K562 (cell line): Measurements from ENCODE around the gene TUBB4B. TPM values are rescaled to one million over a fixed set of nuclear protein-coding genes. Genes with fewer than 3 reads are reported as not detected.
A peak's percentile ranks its signal among the peaks of the same experiment; 100 is the strongest.

Source experiments
- CREM ChIP-seq: IDR thresholded peaks from 2 replicates; pipeline ENCODE4 v1.6.1; 2014; ENCODE audit warnings: antibody characterized with exemption, low read depth
- E2F5 ChIP-seq: sonication (generic); formaldehyde crosslinking; IDR thresholded peaks from 2 replicates; pipeline ENCODE4 v1.8.0; 2022; ENCODE audit warnings: mild to moderate bottlenecking, missing genetic modification reagents
- ETV1 ChIP-seq: fragments of 450-650 bp; conservative IDR thresholded peaks from 2 replicates; pipeline ENCODE4 v1.6.1; 2016; ENCODE audit warnings: missing genetic modification characterization, control low read depth, low read depth, missing compliant biosample characterization
- ETV5 ChIP-seq: sonication (generic); formaldehyde crosslinking; IDR thresholded peaks from 2 replicates; pipeline ENCODE4 v1.4.0; 2020; ENCODE audit warnings: low read depth, mild to moderate bottlenecking, missing genetic modification reagents
- TEAD4 ChIP-seq, 2 experiments: sonication (generic) in 1 of 2; formaldehyde crosslinking in 1 of 2; IDR thresholded peaks; 2 replicates each; pipeline versions ENCODE4 v1.6.1 to v1.8.0; 2012 to 2022; ENCODE audit warnings: borderline replicate concordance in 1 of 2, inconsistent platforms in 1 of 2, low read length in 1 of 2, mild to moderate bottlenecking in 1 of 2, missing genetic modification reagents in 1 of 2
- TRIM24 ChIP-seq, 2 experiments: fragments of 450-650 bp; IDR thresholded peaks; 2 replicates each; pipeline ENCODE4 v1.6.1; 2016
- YY1 ChIP-seq, 3 experiments: IDR thresholded peaks; 2 replicates each; pipeline ENCODE4 v1.6.1; 2011; ENCODE audit warnings: low read length in 2 of 3, mild to moderate bottlenecking in 2 of 3, moderate library complexity in 2 of 3, borderline replicate concordance in 1 of 3, control low read depth in 1 of 3, low read depth in 1 of 3; ENCODE audit not compliant: insufficient read depth in 3 of 3, insufficient replicate concordance in 2 of 3, control insufficient read depth in 1 of 3, insufficient read length in 1 of 3; ENCODE audit errors: extremely low read depth in 1 of 3
- ZBTB40 ChIP-seq, 2 experiments: fragments of 450-650 bp in 1 of 2; sonication (generic) in 1 of 2; formaldehyde crosslinking in 1 of 2; IDR thresholded peaks; 2 replicates each; pipeline versions ENCODE4 v1.7.1 to v1.9.0; 2016 to 2022; ENCODE audit warnings: inconsistent platforms in 1 of 2, mild to moderate bottlenecking in 1 of 2, missing genetic modification reagents in 1 of 2
- ZNF639 ChIP-seq, 2 experiments: fragments of 200-800 bp in 1 of 2; sonication (Bioruptor generic) in 1 of 2; sonication (generic) in 1 of 2; formaldehyde crosslinking in 1 of 2; IDR thresholded peaks in 1 of 2; conservative IDR thresholded peaks in 1 of 2; 2 replicates each; pipeline versions ENCODE4 v1.5.0 to v1.6.1; 2016 to 2020; ENCODE audit warnings: missing compliant biosample characterization in 1 of 2, missing genetic modification characterization in 1 of 2, missing genetic modification reagents in 1 of 2
- polyA plus RNA-seq, 8 experiments: library from polyadenylated mRNA; depleted of rRNA in 4 of 8; stranded (reverse) in 5 of 8; unstranded in 3 of 8; fragments of >200 nt; fragmentation: Nextera tagmentation in 2 of 8; fragmentation: Illumina TruSeq in 1 of 8; extraction: Ambion mirVana in 2 of 8; extraction: Trizol in 1 of 8; gene quantifications; 2 replicates each; pipeline versions ENCODE4 v1.2.1 to v1.2.3, GENCODE V29; 2011 to 2014; ENCODE audit warnings: inconsistent platforms in 1 of 8, missing spikeins in 1 of 8
- total RNA-seq, 7 experiments: library from RNA; depleted of rRNA in 6 of 7; stranded (reverse); fragments of >200 nt in 6 of 7; fragmentation: Illumina TruSeq in 2 of 7; extraction: Trizol in 2 of 7; gene quantifications; 2 replicates each; pipeline versions ENCODE4 v1.2.1 to v1.2.3, GENCODE V29; 2011 to 2021; ENCODE audit warnings: low replicate concordance in 1 of 7

Gene TUBB4B
- total and polyA plus RNA-seq, 9 of the 15 experiments (the other 6 are each of a cell fraction or from before 2014, with no cell fraction given): 24.1 to 443 (median 268) TPM

GRCh38 chr9:137223078-137223970 is 17.8 kb upstream of the TUBB4B start (continued):
- TF ChIP-seq ZBTB40 (IDR thresholded peaks at IDR 0.05) (peak; percentile 96), ZBTB40 (CRISPR knock-in tag; IDR thresholded peaks at IDR 0.05) (no peak), ETV1 (tag) (no peak), TEAD4 (IDR thresholded peaks at IDR 0.05; ENCODE audit: low read length) (peak; percentile 36; the same call in 1 of the 2 replicates), TEAD4 (CRISPR knock-in tag; IDR thresholded peaks at IDR 0.05; ENCODE audit: borderline replicate concordance) (no peak), CREM (peak; percentile 65; the same call in 1 of the 2 replicates), ZNF639 (CRISPR knock-in tag; conservative IDR thresholded peaks at IDR 0.05 in 1 of 2, IDR thresholded peaks at IDR 0.05 in 1 of 2) (peak in 1 of 2 experiments; percentile 85; a peak in 2 of 4 replicates), YY1 (IDR thresholded peaks at IDR 0.05; ENCODE audit: borderline replicate concordance in 1 of 3, control insufficient read depth in 1 of 3, extremely low read depth in 1 of 3, insufficient read depth in 3 of 3, insufficient read length in 1 of 3, insufficient replicate concordance in 2 of 3, low read depth in 1 of 3, low read length in 2 of 3) (peak in 2 of 3 experiments; percentile 82 to 83), ETV5 (0 out of 2 replicates have a peak, but pooled peaks have one; percentile 27), TRIM24 (IDR thresholded peaks at IDR 0.05) (peak in 1 of 2 experiments; percentile 81; a peak in 2 of 4 replicates), E2F5 (no peak)
